Lower leg skin (tissue), 3 donors: Measurements from ENCODE around the gene CCDC158.

Source experiments
- POLR2A ChIP-seq, 2 donors: fragments of 450-650 bp; IDR thresholded peaks; one replicate each; pipeline ENCODE4 v1.6.1; 2016 to 2017; ENCODE audit warnings: antibody characterized with exemption in 2 of 2, mild to moderate bottlenecking in 1 of 2, moderate library complexity in 1 of 2
- TF ChIP-seq, protein P1 (sequence below), 3 donors: fragments of 450-650 bp; IDR thresholded peaks; one replicate each; pipeline ENCODE4 v1.5.1; 2016; ENCODE audit warnings: antibody characterized with exemption in 3 of 3, mild to moderate bottlenecking in 3 of 3, moderate library complexity in 2 of 3

DNA sequence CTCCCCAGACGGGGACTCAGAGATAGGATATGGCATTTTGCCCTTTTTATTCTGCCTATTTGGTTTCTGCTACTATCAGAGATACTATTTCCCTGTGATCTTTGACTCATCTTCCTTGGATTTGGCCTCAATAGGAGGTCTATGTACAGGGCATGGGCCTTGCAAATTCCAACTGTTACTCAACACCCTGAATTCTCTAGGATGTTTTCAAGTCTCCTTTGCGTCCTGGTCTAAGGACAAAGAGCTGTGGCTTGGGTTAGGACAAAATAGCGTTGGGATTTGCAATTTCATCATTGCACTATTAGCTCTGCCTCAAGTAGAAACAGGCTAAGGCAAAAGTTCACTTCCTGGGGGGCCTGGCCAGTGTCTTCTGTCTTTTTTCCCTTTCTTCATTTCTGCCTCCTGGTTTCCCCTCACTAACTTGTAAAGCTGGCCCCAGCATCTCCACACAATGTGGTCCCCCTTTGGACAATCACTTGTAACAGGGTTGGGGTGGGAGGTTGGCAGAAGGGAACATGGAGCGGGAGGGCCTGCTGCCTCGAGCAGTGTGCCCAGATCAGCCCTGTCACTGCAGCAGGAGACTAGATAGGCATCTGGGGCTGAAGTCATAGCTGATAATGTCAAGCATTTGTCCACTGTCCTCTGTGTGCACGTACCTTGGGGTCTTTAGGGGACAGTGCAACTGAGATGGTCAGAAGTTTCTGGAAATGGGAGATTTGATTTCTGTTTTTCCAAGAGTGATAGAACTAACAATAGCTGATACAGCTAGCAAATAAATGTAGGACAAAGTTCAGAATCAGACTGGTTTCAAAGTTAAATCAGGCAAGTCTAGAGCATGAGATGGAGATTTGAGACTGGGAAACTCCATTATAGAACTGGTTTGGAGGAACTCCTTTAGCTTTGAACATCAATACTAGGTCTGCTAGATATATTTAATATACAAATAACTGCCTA lies 140.2 kb downstream of the CCDC158 start:
- no peak for TF ChIP-seq POLR2A (IDR thresholded peaks at IDR 0.05)
- TF ChIP-seq, protein P1, sequence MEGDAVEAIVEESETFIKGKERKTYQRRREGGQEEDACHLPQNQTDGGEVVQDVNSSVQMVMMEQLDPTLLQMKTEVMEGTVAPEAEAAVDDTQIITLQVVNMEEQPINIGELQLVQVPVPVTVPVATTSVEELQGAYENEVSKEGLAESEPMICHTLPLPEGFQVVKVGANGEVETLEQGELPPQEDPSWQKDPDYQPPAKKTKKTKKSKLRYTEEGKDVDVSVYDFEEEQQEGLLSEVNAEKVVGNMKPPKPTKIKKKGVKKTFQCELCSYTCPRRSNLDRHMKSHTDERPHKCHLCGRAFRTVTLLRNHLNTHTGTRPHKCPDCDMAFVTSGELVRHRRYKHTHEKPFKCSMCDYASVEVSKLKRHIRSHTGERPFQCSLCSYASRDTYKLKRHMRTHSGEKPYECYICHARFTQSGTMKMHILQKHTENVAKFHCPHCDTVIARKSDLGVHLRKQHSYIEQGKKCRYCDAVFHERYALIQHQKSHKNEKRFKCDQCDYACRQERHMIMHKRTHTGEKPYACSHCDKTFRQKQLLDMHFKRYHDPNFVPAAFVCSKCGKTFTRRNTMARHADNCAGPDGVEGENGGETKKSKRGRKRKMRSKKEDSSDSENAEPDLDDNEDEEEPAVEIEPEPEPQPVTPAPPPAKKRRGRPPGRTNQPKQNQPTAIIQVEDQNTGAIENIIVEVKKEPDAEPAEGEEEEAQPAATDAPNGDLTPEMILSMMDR (IDR thresholded peaks at IDR 0.05), result no peak
